NCI-H1092 treated with DMSO at 0.1 percent for 48 hours (cell line): ENCODE data around the gene SPTLC2.
"Not testable (repeated sequence)": the region's sequence is repeated elsewhere in the genome, so short reads cannot be mapped to it uniquely, and the experiment has no call there.

Source experiments
- DNase-seq: peaks from one replicate; lab custom pipeline; 2025; lab: John Stamatoyannopoulos, UW

SPTLC2 gene

DNA sequence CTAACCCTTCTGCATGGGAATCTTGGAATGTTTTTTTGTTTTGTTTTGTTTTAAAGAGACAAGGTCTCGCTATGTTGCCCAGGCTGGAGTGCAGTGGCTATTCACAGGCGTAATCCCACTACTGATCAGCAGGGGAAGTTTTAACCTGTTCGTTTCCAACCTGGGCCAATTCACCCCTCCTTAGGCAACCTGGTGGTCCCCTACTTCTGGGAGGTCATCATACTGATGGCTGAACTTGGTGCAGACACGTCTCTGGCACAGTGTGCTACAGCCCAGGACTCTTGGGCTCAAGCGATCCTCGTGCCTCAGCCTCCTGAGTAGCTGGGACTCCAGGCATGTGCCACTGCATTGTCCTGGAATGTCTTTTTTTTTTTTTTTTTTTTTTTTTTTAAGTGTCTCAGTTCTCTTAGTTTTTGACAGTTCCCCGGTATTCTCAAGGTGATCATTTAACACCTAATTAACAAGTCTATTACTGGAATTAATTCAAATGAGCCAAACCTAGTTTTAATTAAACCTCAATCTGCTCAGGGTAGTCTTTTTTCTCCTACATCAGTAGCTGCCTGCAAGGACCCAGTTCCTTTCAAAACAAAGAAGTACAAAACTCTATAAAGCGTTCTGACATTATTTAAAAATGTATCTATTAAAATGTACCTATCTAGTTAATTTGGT is 68.8 kb downstream of the SPTLC2 start:
- DNase-seq = no peak

DNA sequence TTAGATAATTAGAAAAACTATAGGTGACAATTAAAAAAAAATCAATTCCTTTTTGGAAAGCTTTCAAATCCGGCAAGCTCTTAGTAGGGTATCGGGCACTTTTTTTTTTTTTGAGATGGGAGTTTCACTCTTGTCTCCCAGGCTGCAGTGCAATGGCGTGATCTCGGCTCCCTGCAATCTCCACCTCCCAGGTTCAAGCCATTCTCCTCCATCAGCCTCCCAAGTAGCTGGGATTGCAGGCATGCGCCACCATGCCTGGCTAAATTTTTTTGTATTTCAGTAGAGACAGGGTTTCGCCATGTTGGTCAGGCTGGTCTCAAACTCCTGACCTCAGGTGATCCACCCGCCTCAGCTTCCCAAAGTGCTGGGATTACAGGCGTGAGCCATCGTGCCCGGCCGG is 71.3 kb downstream of the SPTLC2 start:
- not testable (repeated sequence) for DNase-seq

DNA sequence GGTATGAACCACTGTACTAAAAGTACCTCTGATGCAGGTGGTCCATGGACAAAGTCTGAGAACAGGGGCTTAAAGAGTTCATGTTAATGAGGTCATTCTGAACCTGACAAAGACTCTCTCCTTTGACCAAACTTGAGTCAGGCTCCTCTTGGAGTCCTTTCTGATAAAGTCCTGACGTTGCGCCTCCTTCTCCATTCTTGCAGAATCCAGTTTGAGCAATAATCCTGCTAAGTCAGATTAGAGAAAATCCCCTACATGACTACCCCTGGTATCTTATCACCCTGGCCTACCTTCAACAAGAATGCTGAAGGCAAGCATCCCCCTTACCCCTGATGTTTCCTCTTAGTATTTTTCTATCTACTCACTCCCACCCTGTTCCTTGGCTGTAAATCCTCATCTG is 71.9 kb downstream of the SPTLC2 start:
- DNase-seq = no peak

DNA sequence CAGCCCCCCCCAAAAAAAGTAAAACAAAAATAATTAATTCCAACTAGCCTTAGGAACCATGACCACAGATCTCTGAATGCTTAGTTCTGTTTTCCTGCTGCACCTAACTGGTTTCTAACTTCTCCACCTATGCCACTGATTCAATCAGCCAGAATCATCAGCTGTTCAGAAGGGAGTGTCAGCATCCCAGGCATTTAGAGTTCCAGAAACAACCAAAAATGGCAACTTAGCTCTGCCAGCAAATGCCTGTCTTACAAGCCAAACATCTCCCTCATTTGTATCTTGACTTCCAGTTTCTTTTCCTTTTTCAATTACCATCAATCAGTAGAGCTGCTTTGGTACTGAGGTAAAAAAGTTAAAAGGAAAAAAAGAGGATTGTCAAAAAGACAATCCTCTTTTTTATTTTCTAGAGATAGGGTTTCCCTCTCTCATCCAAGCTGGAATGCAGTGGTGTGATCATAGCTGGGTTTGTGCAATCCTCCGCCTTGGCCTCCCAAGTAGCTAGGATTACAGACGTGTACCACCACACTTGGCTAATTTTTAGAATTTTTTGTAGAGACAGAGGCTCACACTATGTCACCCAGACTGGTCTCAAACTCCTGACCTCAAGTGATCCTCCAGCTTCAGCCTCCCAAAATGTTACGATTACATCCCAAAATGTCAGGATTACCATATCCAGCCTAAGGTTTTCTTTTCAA is 72.7 kb downstream of the SPTLC2 start:
- DNase-seq = no peak

DNA sequence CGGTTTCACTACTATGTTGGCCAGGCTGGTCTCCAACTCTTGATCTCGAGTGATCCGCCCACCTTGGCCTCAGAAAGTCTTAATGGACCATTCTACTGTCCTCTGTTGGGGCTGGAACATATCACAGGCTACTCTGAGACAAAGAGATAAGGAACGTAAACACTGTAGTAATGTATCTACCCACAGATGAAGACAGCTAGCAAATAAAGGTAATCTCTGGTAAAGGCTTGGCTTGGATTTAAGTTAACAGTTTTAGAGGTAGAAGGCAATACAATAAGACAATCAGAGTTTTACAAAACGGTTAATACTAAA is 73.2 kb downstream of the SPTLC2 start:
- DNase-seq = no peak

DNA sequence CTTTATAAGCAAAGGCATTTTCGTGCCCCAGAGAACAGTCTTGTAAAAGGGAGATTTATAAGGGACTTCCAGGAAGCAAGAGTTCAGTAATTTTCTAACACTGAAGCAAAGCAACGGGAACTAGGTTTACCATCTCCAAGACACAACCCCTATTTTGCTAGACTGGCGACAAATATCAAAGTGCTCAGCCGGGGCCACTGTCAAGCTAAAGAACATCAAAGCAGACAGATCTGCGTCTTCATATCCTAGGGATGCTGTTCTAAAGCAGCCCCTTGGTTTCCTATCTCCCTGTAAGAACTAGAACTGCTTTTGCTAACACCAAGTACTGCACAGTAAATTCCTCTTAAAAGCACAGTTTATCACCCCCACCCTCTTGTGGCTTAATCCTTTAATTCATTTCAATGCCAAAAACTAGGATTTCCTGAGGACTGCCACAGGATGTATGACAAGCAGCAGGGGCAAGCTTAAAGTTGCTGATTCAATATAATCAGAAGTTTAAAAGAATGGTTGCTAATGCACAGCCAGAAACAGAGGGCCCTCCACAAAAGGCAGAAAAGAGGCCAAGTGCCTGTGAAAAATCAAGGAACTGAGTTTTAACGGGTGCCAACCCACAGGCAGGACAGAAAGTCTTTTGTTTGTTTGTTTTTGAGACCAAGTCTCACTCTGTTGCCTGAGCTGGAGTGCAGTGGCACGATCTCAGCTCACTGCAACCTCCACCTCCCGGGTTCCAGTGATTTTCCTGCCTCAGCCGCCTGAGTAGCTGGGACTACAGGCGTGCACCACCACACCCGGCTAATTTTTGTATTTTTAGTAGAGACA is 73.8 kb downstream of the SPTLC2 start:
- DNase-seq = no peak

DNA sequence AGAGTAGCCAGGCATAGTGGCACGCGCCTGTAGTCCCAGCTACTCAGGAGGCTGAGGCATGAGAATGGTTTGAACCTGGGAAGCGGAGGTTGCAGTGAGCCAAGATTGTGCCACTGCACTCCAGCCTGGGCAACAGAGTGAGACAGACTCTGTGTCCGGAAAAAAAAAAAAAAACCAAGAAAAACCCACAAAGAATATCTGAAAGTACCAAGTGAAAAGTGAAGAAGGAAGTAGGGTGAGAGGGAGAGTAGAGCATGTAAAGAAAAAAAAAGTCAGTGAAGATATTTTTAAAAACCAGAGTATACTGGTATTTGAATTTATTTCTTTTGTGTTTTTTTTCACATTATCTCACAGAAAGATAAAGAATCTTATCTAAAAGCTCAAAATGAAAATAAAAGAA is 74.5 kb downstream of the SPTLC2 start:
- no peak for DNase-seq

DNA sequence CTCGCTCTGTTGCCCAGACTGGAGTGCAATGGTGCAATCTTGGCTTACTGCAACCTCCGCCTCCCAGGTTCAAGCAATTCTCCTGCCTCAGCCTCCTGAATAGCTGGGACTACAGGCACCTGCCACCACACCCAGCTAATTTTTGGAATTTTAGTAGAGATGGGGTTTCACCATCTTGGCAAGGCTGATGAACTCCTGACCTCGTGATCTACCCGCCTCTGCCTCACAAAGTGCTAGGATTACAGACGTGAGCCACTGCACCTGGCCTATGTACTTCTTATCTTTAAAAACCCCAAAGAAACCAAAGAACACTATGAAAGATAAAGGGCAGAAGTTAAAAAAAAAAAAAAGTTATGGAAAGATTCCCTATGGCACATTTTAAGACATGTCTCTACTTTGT is 79.5 kb downstream of the SPTLC2 start:
- not testable (repeated sequence) for DNase-seq

DNA sequence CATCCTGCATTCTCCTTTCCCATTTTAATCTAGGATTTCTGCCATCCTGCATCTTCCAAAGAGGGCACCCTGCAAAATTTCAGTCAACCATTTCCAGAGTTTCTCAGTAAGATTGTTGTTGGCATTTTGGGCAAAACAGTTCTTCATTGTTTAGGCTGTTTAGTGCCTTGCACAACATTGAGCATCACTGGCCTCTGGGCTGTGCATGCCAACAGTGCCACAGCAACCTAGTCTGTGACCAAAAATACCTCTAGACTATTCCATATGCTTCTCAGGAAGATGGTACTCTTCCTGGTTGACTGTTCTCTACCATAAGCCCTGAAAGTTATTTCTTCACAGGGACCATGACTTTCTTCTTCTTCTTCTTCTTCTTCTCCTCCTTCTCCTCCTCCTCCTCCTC is 85.4 kb downstream of the SPTLC2 start:
- no peak for DNase-seq

DNA sequence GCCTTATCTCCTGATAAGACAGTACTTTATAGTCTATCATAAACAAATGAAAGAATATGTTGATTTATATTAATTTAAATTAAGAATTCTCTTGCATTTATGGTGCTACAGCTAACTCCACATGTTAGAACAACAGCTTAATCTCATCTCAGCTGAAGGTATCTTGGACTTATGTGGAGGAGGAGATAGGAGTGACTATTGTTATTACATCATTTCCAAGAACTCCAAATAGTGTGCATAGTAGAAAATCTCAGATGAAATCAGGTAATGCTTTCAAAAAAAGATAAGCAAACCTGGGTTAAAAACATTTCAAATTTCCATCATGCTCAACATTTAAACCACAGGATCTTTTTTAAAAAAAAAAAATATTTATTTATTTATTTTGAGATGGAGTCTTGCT is 86.5 kb downstream of the SPTLC2 start:
- no peak for DNase-seq

DNA sequence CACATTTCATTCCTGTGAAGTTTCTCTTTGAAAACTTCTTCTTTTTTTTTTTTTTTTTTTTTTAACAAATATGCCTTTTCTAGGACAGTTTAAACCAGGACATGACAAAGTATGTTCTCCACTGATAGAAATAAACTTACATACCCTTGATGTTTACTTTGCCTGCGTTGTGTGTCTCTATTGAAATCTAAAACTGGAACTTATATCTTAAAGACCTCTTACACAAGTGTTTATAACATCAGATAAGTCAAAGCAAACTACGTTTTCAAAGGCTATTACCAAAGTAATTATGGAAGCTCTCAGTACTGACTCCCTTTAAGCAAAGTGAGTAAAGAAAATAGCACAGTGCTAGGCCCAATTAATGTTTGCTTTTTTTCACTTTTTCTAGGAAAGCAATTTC is 87.2 kb downstream of the SPTLC2 start:
- no peak for DNase-seq

DNA sequence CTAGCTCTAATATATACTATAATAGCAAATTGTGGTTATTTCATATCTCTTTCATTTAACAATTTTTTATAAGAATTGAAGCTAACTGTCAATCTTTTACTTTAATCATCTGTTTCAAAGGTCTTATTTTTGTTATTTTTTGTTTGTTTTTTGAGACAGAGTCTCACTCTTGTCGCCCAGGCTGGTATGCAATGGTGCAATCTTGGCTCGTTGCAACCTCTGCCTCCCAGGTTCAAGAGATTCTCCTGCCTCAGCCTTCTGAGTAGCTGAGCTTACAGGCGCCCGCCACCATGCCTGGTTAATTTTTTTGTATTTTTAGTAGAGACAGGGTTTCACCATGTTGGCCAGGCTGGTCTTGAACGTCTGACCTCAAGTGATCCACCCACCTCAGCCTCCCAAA is 87.7 kb downstream of the SPTLC2 start:
- DNase-seq = not testable (repeated sequence)

DNA sequence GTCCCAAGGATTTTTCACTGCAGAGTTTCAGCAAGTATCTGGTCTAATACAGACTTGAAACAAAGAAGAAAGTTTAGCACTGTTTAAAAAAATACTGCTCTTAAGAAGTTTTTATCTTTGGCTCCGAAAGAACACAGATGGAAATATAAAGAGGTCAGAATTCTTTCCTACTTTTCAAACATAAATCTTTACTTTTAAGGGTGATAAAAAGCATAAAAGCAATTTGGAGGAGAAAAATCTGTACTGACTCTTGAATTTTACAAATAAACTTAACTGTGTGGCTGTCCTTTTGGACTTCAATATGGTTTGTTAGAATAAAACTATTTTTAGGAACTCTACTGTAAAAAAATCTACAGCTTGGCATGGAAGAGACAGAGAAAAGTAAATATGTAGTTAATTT is 90.2 kb downstream of the SPTLC2 start:
- DNase-seq = no peak

DNA sequence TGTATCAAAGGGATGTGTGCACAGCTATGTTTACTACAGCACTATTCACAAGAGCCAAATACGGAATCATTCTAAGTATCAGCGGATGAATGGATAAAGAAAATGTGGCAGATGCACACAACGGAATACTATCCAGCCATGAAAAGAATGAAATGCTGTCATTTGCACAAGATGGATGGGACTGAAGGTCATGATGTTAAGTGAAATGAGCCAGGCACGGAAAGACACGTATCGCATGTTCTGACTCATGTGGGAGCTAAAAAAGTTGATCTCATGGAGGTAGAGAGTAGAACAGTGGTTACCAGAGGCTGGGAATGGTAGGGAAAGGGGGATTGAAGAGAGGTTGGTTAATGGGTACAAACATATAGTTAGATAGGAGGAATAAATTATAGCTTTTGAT is 91.9 kb downstream of the SPTLC2 start:
- DNase-seq = no peak

DNA sequence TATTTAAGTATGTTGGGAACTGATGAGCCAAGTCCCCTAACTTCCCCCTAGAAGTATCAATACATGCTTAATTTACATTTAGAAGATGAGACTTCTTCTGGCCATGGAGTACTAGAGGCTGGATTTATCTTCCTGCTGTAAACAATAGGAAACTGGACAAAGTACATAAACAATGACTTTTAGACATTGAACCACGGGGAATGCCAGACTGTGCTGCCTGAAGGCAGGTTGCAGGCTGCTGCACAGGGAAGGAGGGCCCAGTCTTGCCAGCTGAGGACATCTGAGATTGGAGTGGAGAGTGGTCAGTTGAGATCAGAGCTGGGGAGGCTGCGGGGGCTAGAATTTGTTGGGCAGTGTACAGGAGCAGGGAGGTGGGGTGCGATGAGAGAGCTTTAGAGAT is 93.3 kb downstream of the SPTLC2 start:
- DNase-seq = no peak

DNA sequence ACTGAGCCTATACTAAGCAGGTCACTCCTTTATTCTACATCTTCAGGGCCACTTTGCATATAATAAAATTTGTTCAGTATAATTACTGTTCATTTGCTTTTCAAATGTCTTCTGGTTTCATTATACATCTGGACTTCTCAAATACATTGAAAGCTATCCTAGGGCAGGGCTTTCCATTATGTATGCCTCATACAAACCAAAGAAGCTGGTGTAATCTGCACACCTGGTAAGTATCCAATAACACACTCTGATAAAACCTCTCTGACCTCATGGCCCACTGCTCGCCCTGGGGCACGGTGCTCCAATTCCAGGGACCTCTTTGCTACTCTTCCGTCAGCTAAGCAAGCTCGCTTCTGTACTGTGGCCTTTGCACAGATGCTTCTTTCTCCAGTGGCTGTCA is 95.9 kb downstream of the SPTLC2 start:
- DNase-seq = no peak

DNA sequence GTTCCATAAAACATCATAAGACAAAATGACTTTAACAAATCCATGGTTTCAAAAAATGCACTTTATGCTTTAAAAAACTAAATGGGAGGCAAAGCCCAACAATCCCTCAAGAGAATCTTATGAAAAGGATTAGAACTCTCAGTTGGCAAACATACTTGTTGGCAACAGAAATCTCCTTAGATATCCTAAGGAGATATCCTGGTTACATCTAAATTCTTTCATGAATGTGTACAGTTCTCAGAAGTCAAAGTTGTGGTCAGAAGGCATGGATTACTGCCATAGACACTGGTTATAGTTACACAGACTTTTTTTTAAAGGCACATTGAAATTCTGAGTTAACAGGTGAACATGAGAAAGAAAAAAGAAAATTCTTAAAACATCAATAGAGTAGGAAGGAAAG is 100.3 kb downstream of the SPTLC2 start:
- no peak for DNase-seq

DNA sequence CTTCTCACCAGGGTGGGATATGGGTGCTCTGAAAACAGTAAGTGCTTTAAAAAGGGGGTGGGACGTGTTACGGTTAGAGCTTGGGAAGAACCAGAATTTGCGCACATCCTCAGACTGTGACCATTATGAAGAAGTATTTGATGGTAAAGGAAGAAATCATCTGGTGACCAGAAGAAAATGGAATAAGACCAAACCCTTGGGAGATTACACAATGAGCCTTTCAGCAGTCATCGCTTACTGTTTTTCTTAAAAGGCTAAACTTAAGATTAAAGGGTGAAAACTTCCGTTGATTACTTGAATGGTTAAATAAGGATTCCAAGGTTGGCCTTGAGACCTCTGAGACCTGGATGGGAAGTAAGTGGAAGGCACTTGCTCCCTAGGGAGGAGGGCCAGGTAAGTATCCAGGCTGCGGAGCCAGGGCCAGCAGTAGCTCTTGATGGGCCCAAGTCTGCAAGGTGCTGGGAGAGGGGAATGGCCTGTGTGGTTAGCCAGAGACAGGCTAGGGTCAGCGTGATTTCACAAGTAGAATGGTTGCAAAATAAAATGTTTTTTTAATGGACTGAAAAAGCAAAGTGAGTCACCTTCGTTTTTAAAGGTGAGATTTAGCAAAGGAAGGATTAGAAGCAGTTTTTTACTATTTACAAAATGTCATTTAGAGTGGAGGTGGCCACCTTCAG is 104.8 kb downstream of the SPTLC2 start:
- no peak for DNase-seq

DNA sequence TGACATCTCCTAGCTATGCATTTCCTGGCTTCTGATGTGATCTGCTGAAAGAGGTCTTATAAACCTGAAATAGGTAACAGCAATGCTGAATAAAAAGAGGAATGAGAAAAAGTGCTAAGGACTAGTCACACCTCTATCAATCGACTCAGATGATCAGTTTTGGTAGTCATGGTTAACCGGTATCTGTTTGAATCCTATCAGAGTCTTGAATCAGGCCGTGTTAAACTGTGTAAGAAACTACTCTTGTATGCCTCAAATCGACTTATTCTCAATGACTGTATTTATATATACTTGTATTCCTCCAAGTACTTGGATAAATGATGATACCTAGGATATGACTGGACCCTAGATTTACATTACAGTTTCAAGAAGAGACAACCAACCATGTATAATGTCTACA is 107.1 kb downstream of the SPTLC2 start:
- no peak for DNase-seq

DNA sequence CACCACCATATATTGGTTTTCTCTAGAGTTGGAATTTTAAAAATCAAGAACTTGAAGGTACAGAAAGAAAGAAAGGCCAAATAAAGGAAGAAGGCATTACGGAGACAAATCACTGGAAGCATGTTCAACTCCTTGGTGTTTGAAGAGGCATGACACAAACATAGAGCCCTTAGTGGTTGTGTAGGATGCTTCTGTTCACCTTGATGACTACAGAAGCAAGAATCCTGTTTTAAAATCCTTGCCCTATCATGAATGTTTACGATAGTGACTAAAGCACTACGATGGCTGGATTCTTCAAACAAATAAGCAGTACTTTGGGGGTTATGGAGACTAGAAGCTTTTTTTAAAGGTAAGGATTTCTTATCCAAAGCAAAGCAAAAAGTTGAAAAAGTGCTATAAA is 107.6 kb downstream of the SPTLC2 start:
- no peak for DNase-seq

DNA sequence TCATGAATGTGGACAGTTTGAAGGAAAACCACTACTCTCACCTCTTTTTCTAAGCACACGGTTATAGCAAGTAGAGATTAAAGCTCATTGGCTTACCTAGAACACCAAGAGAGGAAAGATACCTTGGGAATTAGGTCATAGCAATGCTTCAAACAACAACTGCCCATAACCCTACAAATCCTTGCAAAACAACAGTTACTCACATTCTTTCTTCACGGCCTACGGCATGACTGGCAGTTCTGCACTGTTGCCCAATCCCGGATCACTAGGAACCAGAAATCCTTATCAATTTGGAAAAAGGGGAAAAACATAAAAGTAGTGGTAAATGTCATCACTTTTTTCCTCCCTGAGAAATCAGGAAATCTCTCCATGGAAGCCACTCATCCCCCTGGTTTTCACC is 108.2 kb downstream of the SPTLC2 start:
- no peak for DNase-seq

DNA sequence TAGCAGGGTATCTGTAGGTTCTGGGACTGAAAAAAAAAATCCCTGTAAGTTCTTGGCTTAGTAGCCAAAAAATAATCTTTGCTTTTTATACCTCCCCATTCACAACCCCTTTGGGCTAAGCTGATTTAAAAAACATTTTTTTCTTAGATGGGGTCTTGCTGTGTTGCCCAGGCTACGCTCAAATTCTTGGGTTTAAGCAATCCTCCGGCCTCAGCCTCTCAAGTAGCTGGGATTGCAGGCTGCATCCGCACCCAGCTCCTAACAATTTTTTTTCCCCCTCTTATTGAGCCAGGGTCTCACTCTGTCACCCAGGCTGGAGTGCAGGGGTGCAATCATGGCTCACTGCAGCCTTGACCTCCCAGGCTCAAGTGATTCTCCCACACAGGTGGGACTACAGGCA is 108.7 kb downstream of the SPTLC2 start:
- DNase-seq = no peak

DNA sequence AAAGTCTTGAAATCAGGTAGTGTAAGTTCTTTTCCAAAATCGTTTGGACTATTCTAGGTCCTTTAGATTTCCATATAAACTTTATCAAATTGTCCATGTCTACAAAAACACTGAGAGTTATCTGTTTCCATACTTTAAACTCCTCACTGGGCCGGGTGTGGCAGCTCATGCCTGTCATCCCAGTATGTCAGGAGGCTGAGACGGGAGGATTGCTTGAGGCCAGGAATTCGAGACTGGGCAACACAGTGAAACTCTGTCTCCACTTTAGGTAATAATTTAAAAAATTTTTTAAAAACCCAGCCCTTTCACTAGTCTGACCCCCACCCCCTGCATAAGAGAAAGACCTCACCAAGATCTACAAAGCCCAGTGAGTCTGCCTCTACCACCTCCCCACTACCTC is 111.4 kb downstream of the SPTLC2 start:
- no peak for DNase-seq
